ENCODE results near the gene ARMC6. TPM values are rescaled to one million over a fixed set of nuclear protein-coding genes. Genes with fewer than 3 reads are reported as not detected.

Gene ARMC6
- total RNA-seq, 1 donor from 2014 or later = 15.0 TPM

DNA sequence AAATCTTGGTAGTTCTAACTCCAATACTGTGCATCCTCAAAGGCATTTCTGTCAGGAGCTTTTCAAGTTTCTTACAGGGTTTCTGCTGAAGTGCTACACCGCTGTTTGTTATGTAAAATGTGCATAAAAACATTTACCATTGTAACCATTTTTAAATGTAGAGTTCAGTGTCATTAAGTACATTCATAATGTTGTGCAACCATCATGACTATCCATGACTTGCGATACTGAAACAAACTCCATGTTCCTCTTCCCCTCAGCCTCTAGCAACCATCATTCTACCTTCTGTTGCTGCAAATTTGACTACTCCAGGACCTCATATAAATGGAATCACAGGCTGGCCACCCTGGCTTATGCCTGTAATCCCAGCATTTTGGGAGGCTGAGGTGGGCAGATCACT, 16.0 kb downstream of the ARMC6 start:
- Histone ChIP-seq H3K27me3 (ENCODE audit: low read depth) (no peaks in the 10 kb centered on the region), H3K9me3 (replicated peaks) (no peaks in the 10 kb centered on the region), H3K36me3 (peaks cover 51% of the 10 kb centered on the region), H3K4me3 (no peak overlapping the region), H3K27ac (replicated peaks) (no peak overlapping the region), H3K4me1 (no peaks in the 10 kb centered on the region)
- intact Hi-C loops (cut with micrococcal nuclease) = no loop called here
- DNase-seq = no peak
- TF ChIP-seq, protein P1, sequence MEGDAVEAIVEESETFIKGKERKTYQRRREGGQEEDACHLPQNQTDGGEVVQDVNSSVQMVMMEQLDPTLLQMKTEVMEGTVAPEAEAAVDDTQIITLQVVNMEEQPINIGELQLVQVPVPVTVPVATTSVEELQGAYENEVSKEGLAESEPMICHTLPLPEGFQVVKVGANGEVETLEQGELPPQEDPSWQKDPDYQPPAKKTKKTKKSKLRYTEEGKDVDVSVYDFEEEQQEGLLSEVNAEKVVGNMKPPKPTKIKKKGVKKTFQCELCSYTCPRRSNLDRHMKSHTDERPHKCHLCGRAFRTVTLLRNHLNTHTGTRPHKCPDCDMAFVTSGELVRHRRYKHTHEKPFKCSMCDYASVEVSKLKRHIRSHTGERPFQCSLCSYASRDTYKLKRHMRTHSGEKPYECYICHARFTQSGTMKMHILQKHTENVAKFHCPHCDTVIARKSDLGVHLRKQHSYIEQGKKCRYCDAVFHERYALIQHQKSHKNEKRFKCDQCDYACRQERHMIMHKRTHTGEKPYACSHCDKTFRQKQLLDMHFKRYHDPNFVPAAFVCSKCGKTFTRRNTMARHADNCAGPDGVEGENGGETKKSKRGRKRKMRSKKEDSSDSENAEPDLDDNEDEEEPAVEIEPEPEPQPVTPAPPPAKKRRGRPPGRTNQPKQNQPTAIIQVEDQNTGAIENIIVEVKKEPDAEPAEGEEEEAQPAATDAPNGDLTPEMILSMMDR (IDR thresholded peaks at IDR 0.05; ENCODE audit: borderline replicate concordance) = no peak

DNA sequence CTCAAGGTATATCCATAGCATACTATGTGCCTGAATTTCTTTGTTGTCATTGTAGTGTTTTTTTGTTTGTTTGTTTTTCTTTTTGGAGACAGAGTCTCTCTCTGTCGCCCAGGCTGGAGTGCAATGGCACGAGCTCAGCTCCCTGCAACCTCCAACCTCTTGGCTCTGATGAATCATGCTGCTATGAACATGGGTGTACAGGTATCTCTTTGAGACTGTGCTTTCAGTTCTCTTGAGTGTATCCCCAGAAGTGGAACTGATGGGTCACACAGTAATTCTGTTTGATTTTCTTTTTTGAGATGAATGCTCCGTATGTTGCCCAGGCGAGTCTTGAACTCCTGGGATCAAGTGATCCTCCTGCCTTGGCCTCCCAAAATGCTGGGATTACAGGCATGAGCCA, 16.7 kb downstream of the ARMC6 start:
- Histone ChIP-seq H3K36me3 (peaks cover 51% of the 10 kb centered on the region), H3K4me1 (no peaks in the 10 kb centered on the region), H3K27me3 (ENCODE audit: low read depth) (no peaks in the 10 kb centered on the region), H3K27ac (replicated peaks) (no peak overlapping the region), H3K4me3 (no peak overlapping the region), H3K9me3 (replicated peaks) (no peaks in the 10 kb centered on the region)
- no peak for DNase-seq
- intact Hi-C loops (cut with micrococcal nuclease) = loop anchor here (5.0 kb wide), 1 partner anchor 87 kb away; the partner anchor contains the start of gene TMEM161A
- TF ChIP-seq, protein P1 (IDR thresholded peaks at IDR 0.05; ENCODE audit: borderline replicate concordance) = no peak

DNA sequence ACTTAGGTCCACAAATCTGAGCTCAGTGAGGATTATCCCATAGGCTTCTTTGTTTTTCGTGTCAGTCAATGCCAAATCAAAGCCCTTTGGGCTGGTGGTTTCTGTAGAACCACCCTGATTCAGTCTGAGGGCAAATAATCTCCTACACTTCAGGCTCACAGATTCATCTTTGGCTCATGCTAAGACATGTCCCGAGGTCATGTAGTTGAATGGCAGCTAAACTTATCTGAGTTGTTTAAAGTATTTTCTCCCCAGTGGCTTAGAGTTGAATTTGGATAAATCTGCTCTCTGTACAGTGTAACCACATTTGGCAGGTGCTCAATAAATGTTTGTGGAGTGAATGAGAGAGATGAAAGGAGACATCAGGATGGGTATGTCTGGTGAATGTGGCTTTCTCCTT, 17.3 kb downstream of the ARMC6 start:
- intact Hi-C loops (cut with micrococcal nuclease) = loop anchor here (5.0 kb wide), 1 partner anchor 87 kb away; the partner anchor contains the start of gene TMEM161A
- no peak for DNase-seq
- Histone ChIP-seq H3K36me3 (peaks cover 54% of the 10 kb centered on the region), H3K27me3 (ENCODE audit: low read depth) (no peaks in the 10 kb centered on the region), H3K9me3 (replicated peaks) (no peaks in the 10 kb centered on the region), H3K4me3 (no peak overlapping the region), H3K27ac (replicated peaks) (no peak overlapping the region), H3K4me1 (no peaks in the 10 kb centered on the region)
- TF ChIP-seq, protein P1 (IDR thresholded peaks at IDR 0.05; ENCODE audit: borderline replicate concordance) = no peak

DNA sequence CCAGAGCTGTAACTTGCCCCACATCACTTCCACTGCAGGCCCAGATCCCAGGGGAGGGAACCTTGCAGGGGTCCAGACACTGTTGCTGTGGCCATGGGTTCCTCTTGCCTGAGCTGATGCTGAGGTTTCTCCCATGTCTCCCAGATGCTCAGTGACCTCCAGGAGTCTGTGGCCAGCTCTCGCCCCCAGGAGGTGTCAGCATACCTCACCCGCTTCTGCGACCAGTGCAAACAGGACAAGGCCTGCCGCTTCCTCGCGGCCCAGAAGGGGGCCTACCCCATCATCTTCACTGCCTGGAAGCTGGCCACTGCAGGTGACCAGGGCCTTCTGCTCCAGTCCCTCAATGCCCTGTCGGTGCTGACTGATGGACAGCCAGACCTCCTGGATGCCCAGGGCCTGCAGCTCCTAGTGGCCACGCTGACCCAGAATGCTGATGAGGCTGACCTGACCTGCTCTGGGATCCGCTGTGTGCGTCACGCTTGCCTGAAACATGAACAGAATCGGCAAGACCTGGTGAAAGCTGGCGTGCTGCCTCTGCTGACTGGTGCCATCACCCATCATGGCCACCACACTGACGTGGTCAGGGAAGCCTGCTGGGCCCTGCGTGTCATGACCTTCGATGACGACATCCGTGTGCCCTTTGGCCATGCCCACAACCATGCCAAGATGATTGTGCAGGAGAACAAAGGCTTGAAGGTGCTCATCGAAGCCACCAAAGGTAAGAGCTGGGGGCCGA, 18.2 kb downstream of the ARMC6 start:
- H3K9me3 ChIP-seq (replicated peaks) = no peaks in the 10 kb centered on the region
- no peak for DNase-seq
- H3K4me3 ChIP-seq = no peak overlapping the region
- H3K36me3 ChIP-seq = peaks cover 47% of the 10 kb centered on the region
- no peaks in the 10 kb centered on the region for H3K27me3 ChIP-seq (ENCODE audit: low read depth)
- intact Hi-C loops (cut with micrococcal nuclease) = loop anchor here (5.0 kb wide), 1 partner anchor 86 kb away; the partner anchor contains the start of gene TMEM161A
- no peak overlapping the region for H3K27ac ChIP-seq (replicated peaks)
- no peaks in the 10 kb centered on the region for H3K4me1 ChIP-seq
- TF ChIP-seq, protein P1 (IDR thresholded peaks at IDR 0.05; ENCODE audit: borderline replicate concordance) = no peak

DNA sequence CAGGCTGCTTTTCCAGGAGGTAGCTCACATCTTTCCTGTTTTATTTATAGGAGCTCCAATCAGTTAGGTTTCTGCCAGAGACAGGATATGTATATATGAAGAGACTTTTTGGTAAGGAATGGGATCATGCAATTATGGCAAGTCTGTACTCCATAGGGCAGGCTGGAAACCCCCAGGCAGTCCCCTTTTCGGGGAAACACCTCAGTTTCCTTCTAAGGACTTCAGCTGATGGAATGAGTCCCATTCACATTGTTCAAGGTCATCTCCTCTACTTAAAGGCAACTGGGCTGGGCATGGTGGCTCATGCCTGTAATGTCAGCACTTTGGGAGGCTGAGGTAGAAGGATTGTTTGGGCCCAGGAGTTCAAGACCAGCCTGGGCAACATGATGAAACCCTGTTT, 19.5 kb downstream of the ARMC6 start:
- no peak for DNase-seq
- no peak overlapping the region for H3K27ac ChIP-seq (replicated peaks)
- peaks cover 47% of the 10 kb centered on the region for H3K36me3 ChIP-seq
- intact Hi-C loops (cut with micrococcal nuclease) = loop anchor here (5.0 kb wide), 1 partner anchor 84 kb away; the partner anchor contains the start of gene TMEM161A
- TF ChIP-seq, protein P1 (IDR thresholded peaks at IDR 0.05; ENCODE audit: borderline replicate concordance) = no peak
- H3K4me3 ChIP-seq = no peak overlapping the region
- H3K4me1 ChIP-seq = no peaks in the 10 kb centered on the region
- no peaks in the 10 kb centered on the region for H3K9me3 ChIP-seq (replicated peaks)
- H3K27me3 ChIP-seq (ENCODE audit: low read depth) = no peaks in the 10 kb centered on the region

All from left ventricle myocardium inferior (tissue), 1 donor.